Activated CD8-positive, alpha-beta memory T cell treated with anti-CD3 and anti-CD28 coated beads for 4 hours (primary cell): ENCODE measurements around the gene DPP4.

ENCODE experiments used
- DNase-seq, 2 donors: peaks; one replicate each; pipeline ENCODE4 v3.0.0-alpha.2; 2020; ENCODE audit warnings: low read depth in 2 of 2

Gene DPP4

DNA sequence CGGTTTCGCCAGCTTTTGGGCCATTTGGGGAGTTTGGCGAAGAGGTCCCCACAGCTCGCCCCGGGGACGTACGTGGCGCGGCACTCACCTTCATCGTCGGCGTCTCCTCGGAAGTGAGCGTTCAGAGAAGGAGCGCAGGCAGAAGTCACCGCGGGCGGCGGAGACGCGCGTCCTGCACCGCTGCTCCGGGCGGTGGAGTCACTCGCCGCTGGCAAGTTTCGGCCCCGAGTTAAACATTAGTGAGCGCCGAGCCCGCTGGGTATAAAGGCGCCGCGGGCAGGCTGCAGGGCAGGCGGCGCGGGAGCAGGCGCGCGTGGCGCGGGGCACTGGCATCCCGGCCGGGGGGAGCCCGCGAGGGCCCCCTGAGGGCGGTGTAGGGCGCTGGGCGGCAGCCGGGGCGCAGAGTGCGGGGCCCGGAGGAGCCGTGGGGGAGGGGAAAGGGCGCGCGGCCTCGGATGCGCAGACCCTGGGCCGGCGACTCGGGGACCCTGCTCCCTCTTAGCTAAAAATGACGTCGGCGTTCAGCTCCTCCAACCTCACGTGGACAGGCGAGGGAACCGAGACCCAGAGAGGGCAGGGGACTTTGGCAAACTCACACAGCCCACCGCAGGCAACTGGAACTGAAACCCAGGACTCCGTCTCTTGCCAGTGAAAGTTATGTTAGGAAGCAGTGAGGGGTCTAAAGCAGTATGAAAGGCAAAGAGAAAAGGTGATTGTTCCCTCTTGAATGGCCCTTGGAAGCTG lies at the start of gene DPP4:
DPP4 (minus strand) TSS at position 328 of the 744 bp plus-strand sequence; CDS start at position 94, 234 bp downstream.
- peak in 1 of 2 donors; percentile 11 for DNase-seq

GRCh38 chr2:162118166-162119031 lies 44.4 kb upstream of the DPP4 start:
- DNase-seq = no peak

DNA sequence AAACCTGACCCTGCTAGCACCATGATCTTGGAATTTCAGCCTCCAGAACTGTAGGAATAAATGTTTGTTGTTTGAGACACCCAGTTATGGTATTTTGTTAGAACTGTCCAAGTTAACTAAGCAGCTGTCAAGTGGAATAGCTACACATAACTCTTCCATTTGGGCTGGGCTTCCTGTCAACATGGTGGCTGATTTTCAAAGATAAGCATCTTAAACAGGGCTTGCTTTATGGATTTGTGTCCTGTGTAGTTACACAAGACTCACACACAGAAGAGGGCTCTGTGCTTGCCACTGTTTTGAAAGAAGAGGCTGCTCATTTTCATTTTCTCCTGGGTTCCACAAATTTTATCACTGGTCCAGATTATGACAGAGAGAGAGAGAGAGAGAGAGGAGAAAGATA lies 42.3 kb upstream of the DPP4 start:
- DNase-seq = no peak

DNA sequence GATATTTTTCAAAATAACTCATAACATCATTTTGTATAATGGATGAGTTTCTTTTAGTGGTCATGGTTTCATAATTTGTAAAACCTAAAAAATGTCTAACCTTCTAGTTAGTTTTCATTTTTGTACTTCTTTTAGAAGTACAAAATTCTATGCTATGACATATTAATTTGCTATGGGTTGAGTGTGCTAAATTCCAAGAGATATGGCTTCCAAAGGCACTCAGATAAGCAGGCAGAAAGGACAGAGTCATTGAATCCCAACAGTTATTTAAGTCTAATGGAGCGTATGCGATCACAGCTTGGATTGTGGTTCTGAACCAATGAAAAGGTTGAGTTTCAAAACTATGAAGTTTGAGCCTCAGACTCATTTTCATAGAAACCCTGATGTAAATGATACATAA lies 41.1 kb upstream of the DPP4 start:
- no peak for DNase-seq

DNA sequence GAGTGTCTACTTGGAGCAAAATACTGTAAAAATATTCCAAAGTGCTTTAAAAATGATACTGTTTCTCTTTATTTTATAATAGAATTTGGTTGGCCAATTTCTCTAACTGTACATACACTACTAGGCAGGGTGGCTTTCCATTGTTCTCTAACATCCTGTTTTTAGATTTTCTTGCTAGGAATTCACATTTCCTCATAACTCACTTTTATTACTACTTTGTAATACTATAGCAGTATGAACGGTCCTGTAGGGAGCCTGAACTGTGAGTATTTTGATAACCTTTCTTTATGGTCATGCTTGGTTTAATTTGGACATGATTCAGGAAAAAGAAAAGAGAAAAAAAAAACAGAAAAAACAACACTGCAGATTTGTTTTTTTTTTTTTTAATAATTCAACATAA lies 40.3 kb upstream of the DPP4 start:
- no peak for DNase-seq

DNA sequence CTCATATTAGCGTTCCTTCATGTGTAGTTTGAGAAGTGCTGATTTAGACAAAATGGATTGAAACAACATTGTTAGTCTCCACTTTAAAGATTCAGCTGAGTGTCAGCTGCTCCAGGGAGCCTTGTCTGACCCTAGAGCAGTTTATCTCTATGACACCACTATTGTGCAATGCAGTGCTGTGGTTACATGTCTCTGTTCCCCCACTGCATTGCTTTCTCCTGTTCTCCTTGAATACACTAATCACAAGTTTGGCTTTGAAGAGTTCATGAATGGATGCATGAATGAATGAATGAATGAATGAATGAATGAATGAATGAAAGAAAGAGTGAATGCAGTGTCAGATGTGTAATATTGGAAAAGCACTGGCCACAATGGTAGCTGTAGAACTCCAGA lies 39.8 kb upstream of the DPP4 start:
- DNase-seq = no peak

GRCh38 chr2:162113088-162113775 lies 39.2 kb upstream of the DPP4 start:
- DNase-seq = no peak

GRCh38 chr2:162111958-162112850 lies 38.2 kb upstream of the DPP4 start:
- DNase-seq = no peak

GRCh38 chr2:162107361-162107901 lies 33.4 kb upstream of the DPP4 start:
- DNase-seq = no peak

- no peak for DNase-seq
Measured at GRCh38 chr2:162106746-162107145, 32.7 kb upstream of the DPP4 start.

DNA sequence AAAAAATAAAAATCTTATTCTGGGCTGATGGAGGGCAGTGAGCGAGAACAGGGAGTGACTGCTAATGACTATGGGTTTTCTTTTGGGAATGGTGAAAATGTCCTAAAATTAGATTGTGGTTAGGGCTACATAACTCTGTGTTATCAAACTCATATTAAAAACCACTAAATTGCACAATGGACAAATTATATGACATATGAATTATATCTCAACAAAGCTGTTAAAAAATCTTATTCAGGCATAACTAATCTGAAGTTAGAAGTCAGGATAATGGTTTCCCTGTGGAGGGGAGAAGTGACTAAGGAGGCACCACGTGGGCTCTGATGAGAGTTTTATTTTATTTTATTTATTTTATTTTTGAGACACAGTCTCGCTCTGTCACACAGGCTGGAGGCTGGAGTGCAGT lies 32.1 kb upstream of the DPP4 start:
- no peak for DNase-seq

DNA sequence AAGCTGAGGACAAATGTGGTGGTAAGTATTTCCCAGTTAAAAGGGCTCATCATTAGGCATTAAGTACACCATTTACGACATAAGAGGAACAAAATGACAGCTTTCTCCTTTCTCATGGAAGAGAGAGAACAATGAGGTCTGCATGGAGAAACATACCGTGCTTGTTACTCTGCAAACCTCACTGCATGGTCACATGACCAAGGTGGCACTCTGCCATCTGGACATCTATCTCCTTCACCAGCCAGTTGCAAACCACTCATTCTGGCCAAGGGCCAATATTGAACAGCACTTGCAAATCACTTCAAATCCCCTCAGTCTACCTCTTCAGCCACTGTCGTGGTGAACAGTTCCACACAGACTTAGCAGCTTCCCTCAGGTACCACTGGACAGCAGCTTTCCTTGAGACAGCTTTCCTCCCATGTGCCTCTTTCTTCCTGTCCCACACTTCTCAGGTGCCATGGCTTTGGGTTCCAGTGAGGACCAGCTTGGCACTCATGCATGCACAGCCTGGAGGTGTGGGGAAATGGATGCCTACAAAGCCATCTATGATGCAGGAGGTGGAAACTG lies 29.5 kb upstream of the DPP4 start:
- DNase-seq = no peak

- DNase-seq = no peak
Measured at GRCh38 chr2:162100579-162100978, 26.6 kb upstream of the DPP4 start.

DNA sequence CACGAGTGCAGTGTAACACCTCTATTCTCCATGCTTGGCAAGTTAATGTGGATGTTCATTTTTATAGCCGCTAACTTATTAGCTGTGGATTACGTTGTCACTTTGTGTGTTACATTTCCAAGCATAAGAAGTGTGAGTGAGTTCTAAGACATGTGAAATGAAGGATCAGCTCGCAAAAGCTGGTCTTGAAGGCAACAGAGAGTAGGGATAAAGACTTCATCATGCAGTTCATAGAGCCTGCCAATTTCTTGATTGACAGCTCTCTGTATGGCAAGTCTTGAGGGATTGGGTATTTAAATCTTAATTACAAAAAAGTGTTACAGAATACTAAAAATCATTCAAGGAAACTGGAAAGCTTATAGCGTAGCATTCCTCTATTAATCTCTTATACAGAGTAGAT lies 25.8 kb upstream of the DPP4 start:
- no peak for DNase-seq

DNA sequence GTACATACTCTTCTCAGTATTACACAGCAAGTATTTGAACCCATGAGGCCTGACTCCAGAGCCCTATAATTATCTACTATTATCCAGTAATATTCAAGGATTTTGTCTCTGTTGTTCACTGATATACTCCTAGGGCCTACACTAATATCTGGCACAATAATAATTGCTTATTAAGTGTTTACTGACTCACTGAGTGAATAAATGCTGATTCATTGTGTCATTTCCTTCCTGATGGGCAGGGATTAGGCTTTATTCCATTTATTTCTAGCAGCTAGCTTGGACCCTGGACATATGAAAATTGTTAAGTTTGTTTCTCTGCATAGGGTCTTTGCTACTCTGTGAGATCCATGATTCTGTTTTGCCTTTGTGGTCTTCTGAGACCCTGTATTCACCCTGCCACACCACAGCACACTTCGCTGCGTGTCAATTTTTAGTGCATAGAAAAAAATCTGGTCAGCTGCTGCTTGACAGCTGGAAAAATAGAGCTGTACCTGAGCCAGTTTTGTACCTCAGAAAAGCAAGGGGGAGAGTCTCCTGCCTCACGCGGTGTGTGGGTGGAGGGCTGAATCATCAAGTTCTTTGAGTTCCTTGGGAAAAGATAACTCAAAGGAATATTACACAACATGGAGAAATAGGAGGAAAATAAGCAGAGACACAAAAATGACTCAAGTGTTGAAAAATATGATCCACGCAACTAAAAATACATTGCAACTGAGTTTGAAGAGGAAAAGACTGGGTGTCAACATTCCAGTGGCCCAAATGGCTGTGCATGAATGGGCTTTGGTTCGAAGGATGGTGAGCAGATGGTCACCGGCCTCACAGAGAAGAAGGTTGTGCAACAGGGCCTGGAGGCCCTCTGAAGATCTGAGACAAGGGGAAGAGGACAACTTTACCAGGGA lies 18.9 kb upstream of the DPP4 start:
- no peak for DNase-seq

DNA sequence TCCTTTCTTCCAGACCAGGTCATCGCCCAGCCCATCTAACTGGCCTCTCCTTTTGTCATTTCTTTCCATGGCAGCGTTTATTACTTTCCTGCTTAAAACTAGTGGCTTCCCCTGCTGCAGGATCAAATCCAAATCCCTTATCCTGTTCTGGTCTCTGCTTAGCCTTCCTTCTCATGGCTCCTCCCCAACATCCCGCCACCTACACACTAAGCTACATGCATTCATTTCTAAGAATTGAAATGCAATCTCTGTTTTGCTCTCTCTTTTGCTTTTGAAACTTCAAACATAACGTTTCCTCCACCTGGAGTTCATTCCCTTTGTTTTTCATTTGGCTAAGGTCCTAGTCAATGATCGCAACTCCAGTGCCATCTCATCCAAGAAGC lies 18.0 kb upstream of the DPP4 start:
- DNase-seq = no peak

DNA sequence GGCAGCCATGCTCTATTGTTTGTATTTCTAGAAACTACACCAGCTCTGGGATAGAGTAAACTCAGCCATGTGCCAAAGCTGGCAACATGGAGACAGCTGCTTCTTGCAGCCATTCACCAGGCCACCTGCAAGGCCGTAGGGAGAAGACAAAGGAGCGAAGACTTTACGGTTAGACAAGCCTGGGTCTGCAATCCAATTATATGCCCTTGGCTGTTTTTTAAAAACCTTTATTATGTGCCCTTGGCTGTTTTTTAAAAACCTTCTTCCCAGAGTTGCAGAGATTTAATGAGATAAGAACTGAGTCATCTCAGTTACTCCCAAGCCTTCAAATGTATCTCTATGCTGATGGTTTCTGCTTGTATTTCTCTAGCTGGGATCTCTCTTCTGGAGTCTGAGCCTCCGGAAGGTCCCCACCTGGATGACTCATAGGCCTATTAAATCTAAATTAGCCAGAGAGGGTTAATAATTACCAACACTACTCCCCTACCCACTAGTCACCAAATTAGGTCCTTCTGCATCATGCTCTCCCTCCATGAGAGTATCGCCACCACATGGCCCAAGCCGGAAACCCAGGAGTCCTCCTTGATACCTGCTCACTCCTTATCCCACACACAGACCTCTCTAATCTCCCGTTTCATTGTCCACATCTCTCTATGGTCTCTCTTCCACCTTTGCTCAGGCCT lies 17.5 kb upstream of the DPP4 start:
- no peak for DNase-seq

DNA sequence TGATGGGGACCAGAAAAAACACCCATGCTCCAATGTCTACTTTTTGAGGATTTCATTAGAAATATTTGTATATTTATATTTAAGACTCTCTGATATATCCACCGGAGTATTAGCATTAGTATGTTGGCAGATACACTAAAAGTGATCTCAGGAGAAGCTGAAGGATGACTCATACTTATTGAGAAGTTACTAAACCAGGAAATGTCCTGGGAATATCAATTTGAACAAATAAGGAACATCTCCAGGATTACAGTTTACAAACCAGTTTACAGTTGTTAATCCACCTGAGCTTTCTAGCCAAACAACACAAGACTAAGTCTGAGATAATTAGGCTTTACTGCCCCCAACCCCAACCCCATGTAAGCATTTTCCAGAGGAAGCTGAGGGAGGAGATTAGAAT lies 16.1 kb upstream of the DPP4 start:
- DNase-seq = no peak

DNA sequence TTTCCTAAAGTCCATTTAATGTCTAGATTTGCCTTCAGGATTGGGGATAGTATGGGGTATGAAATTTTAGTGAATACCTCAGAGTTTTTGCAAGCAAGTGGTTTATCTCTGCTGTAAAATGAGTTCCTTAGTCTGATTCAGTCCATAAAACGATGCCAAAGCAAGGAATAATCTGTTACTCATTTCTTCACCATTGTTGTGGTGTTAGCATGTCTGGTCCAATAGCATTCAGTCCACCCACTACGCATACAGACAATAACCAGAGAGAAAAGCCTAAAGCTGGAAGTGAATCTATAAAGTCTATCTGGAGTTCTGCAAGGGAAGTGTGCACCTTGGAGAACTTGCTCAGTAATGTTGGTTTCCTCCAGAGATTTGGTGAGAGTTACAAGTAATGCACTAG lies 12.9 kb upstream of the DPP4 start:
- DNase-seq = no peak
